Smooth muscle cell (in vitro differentiated cells): ENCODE data around the gene GPRC5B. TPM values are rescaled to one million over a fixed set of nuclear protein-coding genes. Genes with fewer than 3 reads are reported as not detected.

Experiments used
- DNase-seq: peaks from one replicate; lab custom pipeline; 2025; ENCODE audit not compliant: unreplicated experiment; lab: John Stamatoyannopoulos, UW
- H2AFZ ChIP-seq: fragments of 200-600 bp; sonication (generic); 2 replicates; pipeline ENCODE4 v1.6.0; 2016; ENCODE audit warnings: antibody characterized with exemption, low read depth, mild to moderate bottlenecking
- H3F3A ChIP-seq: fragments of 200-600 bp; sonication (generic); 2 replicates; pipeline ENCODE4 v1.6.0; 2017; ENCODE audit warnings: antibody characterized with exemption, low read depth
- H3K27ac ChIP-seq: fragments of 200-600 bp; sonication (generic); 2 replicates; pipeline ENCODE4 v1.5.1; 2016; ENCODE audit warnings: low read depth, mild to moderate bottlenecking
- H3K27me3 ChIP-seq: fragments of 200-600 bp; sonication (generic); 2 replicates; pipeline ENCODE4 v1.6.1; 2016; ENCODE audit warnings: low read depth, mild to moderate bottlenecking
- H3K36me3 ChIP-seq: fragments of 200-600 bp; sonication (generic); 2 replicates; pipeline ENCODE4 v1.5.1; 2016; ENCODE audit warnings: low read depth
- H3K4me1 ChIP-seq: fragments of 200-600 bp; sonication (generic); 2 replicates; pipeline ENCODE4 v1.5.1; 2016; ENCODE audit warnings: low read depth
- H3K4me2 ChIP-seq: fragments of 200-600 bp; sonication (generic); 2 replicates; pipeline ENCODE4 v1.6.0; 2016; ENCODE audit warnings: mild to moderate bottlenecking
- H3K4me3 ChIP-seq: fragments of 200-600 bp; sonication (generic); 2 replicates; pipeline ENCODE4 v1.5.1; 2016; ENCODE audit warnings: mild to moderate bottlenecking
- H3K79me2 ChIP-seq: fragments of 200-600 bp; sonication (generic); 2 replicates; pipeline ENCODE4 v1.6.0; 2016; ENCODE audit warnings: low read depth, mild to moderate bottlenecking
- H3K9ac ChIP-seq: fragments of 200-600 bp; sonication (generic); 2 replicates; pipeline ENCODE4 v1.6.0; 2016; ENCODE audit warnings: low read depth
- H3K9me3 ChIP-seq: fragments of 200-600 bp; sonication (generic); replicated peaks from 2 replicates; pipeline ENCODE4 v1.5.1; 2016; ENCODE audit warnings: low read depth
- H4K20me1 ChIP-seq: fragments of 200-600 bp; sonication (generic); 2 replicates; pipeline ENCODE4 v1.6.0; 2016; ENCODE audit warnings: low read depth
- CTCF ChIP-seq: fragments of 200-600 bp; sonication (generic); IDR thresholded peaks from 2 replicates; pipeline ENCODE4 v1.5.1; 2017; ENCODE audit warnings: borderline replicate concordance, mild to moderate bottlenecking, antibody characterized with exemption; ENCODE audit not compliant: insufficient read depth, poor library complexity, severe bottlenecking
- WGBS: methylation state at CpG from one replicate; pipeline ENCODE4 v1.1.7; 2016; ENCODE audit warnings: low lambda C conversion rate; 5-methylcytosine and 5-hydroxymethylcytosine counted together
- polyA plus RNA-seq: library from polyadenylated mRNA; unstranded; fragments of >200 nt; fragmentation: Nextera tagmentation; extraction: Ambion mirVana; gene quantifications from 2 replicates; pipeline ENCODE4 v1.2.1, GENCODE V29; 2016
- total RNA-seq: library from RNA; depleted of rRNA; stranded (reverse); fragments of >200 nt; gene quantifications from 2 replicates; pipeline ENCODE4 v1.2.3, GENCODE V29; 2014

Gene GPRC5B
- total and polyA plus RNA-seq, 2 experiments from 2014 or later = 7.8 to 18.9 TPM

- Histone ChIP-seq H3K79me2 (no peaks in the 10 kb centered on the region), H3F3A (no peaks in the 10 kb centered on the region), H2AFZ (no peak overlapping the region), H3K9ac (no peak overlapping the region), H3K4me3 (no peak overlapping the region), H3K27me3 (no peaks in the 10 kb centered on the region), H3K36me3 (no peaks in the 10 kb centered on the region), H3K9me3 (no peaks in the 10 kb centered on the region), H3K4me2 (no peak overlapping the region), H3K4me1 (no peaks in the 10 kb centered on the region), H4K20me1 (no peaks in the 10 kb centered on the region), H3K27ac (no peak overlapping the region)
- 93% methylated on average over 5 of the region's 5 CpGs for WGBS
- no peak for DNase-seq
- TF ChIP-seq CTCF = no peak
These were observed 31.4 kb upstream of the GPRC5B start for GRCh38 chr16:19916064-19916463.

- no peak for DNase-seq
- no peaks in the 10 kb centered on the region for H3K27me3 ChIP-seq
- no peaks in the 10 kb centered on the region for H3K36me3 ChIP-seq
- no peaks in the 10 kb centered on the region for H3K79me2 ChIP-seq
- no peaks in the 10 kb centered on the region for H3K4me1 ChIP-seq
- H2AFZ ChIP-seq = no peak overlapping the region
- H3K9ac ChIP-seq = no peak overlapping the region
- 95% methylated on average over 7 of the region's 7 CpGs for WGBS
- no peaks in the 10 kb centered on the region for H3F3A ChIP-seq
- no peak for TF ChIP-seq CTCF
- H3K4me3 ChIP-seq = no peak overlapping the region
- no peak overlapping the region for H3K4me2 ChIP-seq
- no peaks in the 10 kb centered on the region for H3K9me3 ChIP-seq
- no peaks in the 10 kb centered on the region for H4K20me1 ChIP-seq
- H3K27ac ChIP-seq = no peak overlapping the region
These were observed 30.2 kb upstream of the GPRC5B start for GRCh38 chr16:19914877-19915276.

GRCh38 chr16:19913340-19913645 is 28.6 kb upstream of the GPRC5B start:
- Histone ChIP-seq H3K36me3 (no peaks in the 10 kb centered on the region), H3K9me3 (no peaks in the 10 kb centered on the region), H3K79me2 (no peaks in the 10 kb centered on the region), H3F3A (no peaks in the 10 kb centered on the region), H3K4me3 (no peak overlapping the region), H3K27me3 (no peaks in the 10 kb centered on the region), H3K4me1 (no peaks in the 10 kb centered on the region), H3K4me2 (no peak overlapping the region), H2AFZ (no peak overlapping the region), H3K27ac (no peak overlapping the region), H3K9ac (no peak overlapping the region), H4K20me1 (no peaks in the 10 kb centered on the region)
- DNase-seq = no peak
- TF ChIP-seq CTCF = no peak
- 75% methylated on average over 2 of the region's 2 CpGs for WGBS

- Histone ChIP-seq H3K27me3 (no peaks in the 10 kb centered on the region), H2AFZ (no peak overlapping the region), H3K9me3 (no peaks in the 10 kb centered on the region), H3K4me1 (no peaks in the 10 kb centered on the region), H3K36me3 (no peaks in the 10 kb centered on the region), H3K27ac (no peak overlapping the region), H3F3A (no peaks in the 10 kb centered on the region), H3K79me2 (no peaks in the 10 kb centered on the region), H3K9ac (no peak overlapping the region), H3K4me2 (no peak overlapping the region), H3K4me3 (no peak overlapping the region), H4K20me1 (no peaks in the 10 kb centered on the region)
- DNase-seq = no peak
- 67% methylated on average over 22 of the region's 22 CpGs for WGBS
- no peak for TF ChIP-seq CTCF
These were observed 28.0 kb upstream of the GPRC5B start for GRCh38 chr16:19912455-19913339.
